Activated effector memory CD4-positive, alpha-beta T cell treated with Interleukin-2 at 50 U/mL for 16 hours (primary cell): ENCODE results near the gene DGCR2.
"Not testable (repeated sequence)": the region's sequence is repeated elsewhere in the genome, so short reads cannot be mapped to it uniquely, and the experiment has no call there.

Experiments used
- DNase-seq: peaks from one replicate; pipeline ENCODE4 v3.0.0-alpha.2; 2020

The DGCR2 gene

DNA sequence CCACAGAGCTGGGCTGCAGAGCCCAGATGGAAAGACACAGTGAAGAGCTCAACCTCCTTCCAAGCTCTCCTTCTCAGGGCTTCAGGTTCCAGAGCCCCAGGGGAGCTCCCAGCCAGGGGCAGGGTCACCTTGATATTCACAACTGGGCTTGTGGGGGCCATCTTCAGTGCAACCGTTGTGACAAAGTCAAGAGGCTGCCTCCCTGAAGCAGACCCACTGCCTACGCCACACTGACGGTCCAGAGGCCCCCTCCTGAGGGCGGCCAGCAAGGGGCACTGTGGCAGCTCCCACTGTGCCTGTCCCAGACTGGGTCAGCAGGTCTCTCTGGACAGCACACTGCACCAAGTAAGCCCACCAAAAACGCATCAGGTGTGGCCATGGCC, 84.1 kb downstream of the DGCR2 start:
- no peak for DNase-seq

DNA sequence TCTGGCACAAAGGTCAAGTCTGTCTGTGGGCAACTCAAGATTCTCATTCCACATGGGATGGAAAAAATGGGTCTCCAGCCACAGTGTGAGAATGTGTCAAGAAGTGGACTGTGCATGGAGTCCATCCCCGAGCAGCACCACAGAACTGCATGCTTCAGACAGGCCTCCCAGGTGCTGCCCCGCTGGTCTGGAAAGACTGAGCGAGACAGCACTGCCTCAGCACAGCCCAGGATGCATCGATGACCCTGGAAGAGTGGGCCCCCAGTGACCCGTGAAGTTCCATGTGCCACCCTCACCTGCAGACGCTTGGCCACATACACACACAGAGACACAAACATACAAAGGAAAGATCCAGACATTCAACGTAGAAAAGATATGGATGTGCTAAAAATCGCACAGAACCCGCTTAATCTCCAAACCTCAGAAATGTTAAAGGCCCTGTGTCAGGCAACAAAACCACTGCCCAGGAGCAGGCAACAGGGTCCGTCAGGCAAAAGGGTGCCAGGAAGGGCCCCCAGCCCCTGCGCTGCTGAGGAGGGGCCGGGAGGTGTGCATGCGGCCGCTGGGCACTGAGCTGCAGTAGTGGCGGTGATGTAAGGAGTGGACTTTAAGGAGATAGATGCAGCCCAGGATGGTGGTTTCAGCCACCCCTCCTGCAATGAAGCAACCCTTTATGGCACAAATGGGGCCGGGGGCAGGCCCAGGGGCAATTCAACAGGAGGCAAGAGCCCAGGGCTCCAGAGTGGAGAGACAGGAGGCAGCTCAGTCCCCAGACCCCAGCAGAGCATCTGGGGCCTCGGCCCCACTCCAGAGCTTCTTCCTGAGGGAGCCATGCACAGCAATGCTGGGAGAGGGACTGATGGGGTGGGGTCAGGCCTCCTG, 84.7 kb downstream of the DGCR2 start:
- DNase-seq = no peak

DNA sequence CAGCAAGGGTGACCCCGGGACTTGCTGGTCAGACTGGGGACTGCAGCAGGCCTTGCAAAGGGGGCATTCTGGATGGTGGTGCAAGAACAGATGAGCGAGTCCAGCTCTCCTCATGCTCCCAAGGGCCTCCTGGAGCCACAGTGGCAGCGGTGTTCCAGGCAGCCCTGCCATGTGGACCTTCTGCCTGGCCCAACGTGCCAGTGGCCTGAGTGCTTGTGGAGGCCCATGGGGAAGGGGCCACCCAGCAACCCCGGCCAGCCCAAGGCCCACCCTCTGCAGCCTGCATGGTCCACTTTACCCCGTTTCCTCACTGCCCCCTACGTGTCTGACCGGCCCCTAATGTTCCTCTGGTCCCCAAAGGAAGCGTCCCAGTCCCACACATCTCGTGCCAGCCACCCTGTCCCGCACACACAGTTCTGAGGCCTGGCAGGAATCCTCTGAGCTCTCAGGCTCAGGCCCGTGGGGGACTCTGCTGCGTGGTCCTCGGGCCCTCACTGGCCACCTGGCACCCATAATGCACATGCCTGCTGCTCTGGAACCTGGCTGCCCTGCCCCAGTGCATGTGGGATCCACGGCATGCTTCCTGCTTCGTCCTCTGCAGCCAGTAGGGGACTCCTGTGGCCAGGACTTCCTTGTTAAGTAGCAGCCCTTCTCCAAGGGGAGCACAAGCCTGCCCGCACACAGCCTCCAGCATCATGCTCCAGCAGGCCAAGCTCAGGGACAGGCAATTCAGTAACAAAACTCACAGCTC, 85.5 kb downstream of the DGCR2 start:
- no peak for DNase-seq

DNA sequence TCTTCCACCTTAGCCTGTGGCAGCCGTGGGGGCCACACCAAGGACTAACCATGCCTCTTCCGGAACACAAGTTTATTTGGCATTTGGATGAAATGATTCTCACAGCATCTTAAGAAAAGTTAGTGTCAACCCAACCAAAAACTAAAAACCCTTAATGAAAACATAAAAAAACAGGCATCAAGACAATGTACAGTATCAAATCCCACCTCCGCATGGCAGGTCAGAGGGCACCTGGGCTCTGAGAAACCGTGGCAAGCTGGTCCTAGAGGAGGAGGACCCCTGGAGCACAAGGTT, 86.0 kb downstream of the DGCR2 start:
- DNase-seq = no peak

DNA sequence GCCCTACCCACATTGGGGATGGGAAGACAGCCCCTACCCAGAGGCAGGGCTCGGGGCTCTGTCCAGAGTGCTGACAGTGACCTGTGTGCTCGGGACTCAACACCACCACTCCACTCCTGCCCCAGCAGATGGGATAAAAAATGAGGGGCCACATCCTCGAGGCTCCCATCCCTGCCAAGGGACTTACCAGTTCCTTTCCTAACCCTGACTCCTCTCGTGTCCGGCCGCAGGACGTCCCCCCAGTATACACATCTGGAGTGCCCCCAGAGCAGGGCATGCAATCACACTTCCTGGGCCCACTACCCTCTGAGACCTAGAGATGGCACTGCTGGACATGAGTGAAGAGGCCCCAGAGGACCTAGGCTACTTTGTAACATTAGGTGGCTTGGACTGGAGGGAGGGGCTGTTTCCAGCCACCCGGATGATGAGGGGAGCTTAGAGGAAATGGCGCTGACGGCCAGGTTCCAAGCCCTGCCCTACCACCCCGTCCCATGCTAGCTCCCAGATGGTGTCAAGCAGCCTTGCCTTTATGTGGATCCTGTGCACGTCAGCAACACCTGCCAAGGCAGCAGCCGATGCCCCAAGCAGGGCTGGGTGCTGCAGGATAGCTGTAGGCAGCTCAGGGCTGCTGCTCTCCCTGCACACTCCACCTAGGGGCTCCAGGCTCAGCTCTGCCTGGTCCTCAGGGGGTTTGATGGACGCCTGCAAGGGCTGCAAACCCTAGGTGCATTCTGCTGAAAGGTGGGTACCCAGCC, 86.6 kb downstream of the DGCR2 start:
- no peak for DNase-seq

DNA sequence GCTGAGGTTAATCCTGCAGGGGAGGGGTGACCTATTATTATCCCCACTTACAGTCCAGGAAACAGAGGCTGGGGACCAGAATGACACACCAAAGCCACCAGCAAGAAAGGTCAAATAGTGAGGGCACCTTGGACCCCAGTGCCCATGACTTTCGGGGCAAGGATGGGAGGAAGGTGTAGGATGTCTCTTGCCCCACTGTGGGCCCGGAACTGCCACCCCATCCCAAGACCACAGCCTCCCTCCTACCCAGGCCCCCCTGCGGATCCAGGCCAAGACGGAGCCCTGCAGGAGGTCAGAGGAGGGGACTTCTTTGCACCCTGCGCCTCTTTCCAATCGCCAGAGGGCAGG, 87.1 kb downstream of the DGCR2 start:
- not testable (repeated sequence) for DNase-seq

DNA sequence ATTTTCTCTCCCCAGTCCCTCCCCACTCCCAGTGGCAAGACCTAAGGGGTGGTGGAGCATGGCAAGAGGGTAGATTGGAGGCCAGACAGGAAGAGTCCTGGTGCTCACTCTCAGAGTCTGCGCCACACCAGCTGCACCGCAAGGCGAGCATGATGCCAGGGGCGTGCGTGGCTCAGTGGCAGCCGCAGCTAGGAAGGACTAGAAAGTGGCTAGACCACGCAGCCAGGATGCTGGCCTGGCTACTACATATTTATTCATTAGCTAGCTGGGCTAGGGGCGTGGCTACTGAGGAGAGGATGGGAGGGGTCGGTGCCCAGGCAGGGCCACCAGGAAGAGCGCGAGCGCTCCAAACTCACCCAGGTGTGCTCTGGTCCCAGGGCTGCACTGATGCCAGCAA, 87.5 kb downstream of the DGCR2 start:
- not testable (repeated sequence) for DNase-seq

DNA sequence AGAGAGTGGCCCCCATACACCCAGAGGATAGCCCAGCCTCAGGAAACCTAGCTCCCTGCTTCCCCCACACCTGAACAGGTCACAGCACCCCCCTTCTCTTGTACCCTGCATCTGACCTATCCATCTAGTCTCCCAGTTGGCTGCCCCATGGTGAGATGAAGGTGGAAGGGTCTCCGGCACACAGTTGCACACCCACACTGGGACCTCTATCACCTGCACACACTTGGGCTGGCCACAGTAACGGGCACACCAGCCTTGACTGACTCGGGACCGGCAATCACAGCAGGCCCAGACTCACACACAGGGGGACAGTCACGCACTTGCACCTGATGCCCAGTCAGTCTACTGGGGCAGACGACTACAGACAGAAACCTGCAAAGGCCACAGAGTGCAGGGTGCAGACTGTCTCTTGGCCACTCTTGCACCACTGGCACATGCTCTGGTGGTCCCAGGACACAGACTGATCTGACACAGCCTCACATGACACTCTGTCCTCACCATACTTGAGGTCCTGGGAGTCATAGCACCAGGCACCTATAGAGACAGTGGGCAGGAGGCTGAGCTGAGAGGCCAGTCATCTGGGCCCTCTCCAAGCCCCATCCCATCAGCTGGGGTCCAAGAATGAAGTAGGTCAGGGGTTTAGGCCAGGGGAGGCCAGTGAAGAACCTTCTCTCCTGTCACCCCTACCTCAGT, 88.0 kb downstream of the DGCR2 start:
- DNase-seq = not testable (repeated sequence)

DNA sequence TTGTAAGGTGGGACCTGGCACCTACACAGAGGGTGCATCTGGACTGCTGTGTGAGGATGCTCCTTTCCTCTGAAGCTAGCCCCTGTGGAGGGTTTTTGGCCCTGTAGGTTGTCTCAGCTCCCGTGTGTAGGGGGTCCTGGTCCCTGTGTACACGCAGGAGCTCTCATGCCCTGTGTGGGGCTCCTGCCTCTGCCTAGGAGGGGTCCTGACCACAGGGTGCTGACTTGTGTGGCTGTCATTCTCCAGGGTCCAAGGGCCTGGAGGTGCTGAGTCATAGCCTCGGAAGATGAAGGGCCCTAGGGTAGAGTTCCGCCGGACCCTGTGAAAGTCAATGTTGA, 88.7 kb downstream of the DGCR2 start:
- not testable (repeated sequence) for DNase-seq

DNA sequence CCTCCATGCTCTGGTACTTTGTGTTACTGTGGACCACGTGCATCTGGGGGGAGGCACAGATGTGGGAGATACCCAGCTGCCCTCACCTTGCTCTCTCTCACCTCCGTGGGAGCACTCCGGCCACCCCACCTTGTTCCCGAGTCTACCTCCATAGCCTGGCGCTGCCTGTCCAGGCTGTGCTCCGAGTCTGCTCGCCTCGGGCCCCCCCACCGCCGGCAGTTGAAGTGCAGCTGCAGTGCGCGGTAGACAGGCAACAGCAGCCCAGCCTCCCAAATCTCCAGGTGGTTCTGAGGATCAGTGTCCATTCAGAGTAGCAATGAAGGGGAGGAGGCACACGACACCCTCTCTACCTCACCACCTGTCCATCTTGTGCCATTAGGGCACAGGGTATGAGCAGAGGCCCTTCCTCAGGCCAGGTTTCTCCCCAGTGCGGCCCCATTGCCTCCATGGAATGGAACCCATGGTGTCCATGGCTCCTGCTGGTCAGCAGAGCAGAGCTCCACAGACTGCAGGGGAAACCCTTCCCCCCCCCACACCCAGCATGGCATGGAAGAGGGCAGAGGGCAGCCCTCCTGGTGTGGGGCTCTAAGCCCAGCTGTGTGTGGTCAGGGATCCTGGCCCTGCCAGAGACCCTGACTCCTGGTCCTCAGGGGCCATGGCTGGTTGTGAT, 89.2 kb downstream of the DGCR2 start:
- not testable (repeated sequence) for DNase-seq

DNA sequence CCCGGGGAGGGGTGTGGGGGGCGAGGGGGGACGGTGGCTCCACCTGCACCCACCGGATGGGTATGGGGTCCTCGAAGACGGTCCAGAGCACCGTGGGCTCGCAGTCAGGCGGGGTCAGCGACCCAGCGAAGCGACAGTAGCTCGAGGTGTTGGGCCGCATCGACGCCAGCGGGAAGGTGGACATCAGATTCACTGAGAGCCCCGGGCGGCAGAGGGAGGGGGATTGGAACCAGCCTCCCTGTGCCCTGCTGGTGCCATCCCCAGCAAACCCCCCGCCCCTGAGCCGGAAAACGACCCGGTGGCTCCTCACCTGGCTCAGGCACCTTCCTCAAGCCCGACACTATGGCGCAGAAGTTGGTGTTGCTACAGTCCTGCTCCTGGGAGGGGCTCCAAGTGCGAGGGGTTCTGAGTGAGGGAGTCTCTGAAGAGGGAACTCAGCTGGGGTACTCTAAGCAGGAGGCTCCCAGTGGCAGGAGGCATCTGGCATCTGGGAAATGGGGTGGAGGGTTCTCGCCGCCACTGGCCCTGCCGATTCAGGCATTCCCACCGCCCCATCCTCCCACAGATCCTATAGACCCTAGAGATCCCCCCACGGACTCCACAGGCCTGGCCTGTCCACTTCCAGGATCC, 89.9 kb downstream of the DGCR2 start:
- not testable (repeated sequence) for DNase-seq

DNA sequence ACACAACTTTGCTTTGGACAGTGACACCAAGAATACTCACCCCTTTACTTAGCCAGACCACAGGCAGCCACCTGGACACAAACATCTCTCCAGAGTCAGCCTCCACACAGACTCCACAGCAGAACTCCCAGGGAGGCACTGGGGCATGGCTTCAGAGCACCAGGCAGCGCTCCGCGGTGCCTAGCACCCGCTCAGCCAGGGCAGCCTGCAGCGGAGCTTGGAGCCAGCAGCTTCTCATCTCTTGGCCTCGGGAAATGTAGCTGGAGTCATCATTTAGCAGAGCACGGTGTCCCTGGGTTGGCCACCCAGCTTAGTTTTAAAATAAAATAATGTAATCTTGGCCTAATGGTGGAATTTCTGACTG, 91.3 kb downstream of the DGCR2 start:
- DNase-seq = not testable (repeated sequence)

DNA sequence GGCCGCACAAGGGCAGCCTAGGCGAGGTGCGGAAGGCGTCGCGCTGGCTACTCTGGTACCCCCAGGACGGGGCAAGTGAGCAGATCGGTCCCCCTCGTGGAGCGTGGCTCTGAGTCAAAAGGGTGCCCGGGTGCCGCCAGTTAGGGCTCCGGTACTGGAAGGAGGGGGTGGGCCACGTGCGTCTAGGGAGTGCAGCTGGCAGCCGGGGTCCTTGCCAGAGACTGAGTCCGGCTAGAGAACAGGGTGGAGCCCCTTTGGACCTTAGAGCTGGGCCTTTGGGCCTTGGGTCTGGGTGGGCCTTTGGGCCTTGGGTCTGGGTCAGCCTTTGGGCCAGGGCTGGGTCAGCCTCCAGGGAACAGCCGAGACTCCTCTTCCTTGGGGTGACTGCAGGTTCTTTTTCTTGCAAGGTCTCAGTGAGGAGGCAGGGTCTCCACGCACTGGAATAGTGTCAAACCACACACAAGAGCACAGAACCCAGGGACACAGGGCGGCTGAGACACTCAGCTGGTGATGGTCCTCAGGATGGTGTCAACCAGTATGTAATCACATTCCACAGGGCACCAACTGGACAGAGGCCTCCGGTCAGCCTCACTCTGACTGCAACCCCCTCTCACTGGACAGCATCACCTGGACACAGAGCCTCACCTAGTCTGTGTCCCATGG, 91.9 kb downstream of the DGCR2 start:
- not testable (repeated sequence) for DNase-seq

DNA sequence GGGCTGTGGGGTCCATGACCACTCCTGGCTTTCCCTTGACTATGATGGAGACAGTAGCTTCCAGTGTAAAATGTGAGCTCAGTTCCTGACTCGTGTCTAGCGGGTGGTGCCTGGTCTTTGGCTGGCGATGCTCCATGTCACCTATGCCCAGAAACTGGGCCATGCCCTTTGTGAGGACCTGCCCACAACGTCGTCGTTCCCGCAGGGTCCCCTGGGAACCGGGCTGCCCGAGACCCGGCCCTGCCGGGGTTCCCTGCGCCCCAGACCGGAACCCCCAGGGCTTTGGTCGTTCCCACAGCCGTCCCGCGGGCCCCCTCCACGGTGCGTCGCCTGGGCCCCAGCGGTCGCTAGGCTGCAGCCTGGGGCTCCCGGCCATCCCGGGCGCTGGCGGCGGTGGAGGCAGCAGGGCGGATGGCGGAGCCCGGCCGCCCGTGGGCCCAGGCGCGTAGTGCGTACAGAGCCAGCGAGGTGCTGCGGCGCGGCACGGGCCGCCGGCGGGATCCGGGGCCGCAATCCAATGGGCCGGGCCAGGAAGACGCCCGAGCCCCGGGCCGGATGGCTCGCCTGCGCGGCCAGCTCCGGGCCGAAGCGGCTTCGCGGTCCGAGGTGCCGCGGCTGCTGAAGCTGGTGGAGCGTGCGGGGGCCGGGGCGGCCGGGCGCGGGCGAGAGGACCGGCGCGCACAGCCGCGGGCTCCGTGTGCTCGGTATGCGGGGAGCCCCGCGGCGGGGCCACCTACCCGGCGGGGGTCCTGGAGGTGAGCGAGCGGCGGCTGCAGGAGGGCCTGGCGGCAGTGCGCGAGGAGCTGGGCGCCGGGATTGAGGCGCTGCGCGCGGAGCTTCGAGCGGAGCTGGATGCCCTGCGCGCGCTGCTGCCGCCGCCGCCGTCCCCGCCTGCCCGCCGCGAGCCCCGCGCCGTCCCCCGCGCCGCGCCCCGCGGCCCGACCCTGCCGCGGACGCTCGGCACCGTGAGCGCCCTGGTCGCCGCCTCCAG, 92.8 kb downstream of the DGCR2 start:
- not testable (repeated sequence) for DNase-seq

DNA sequence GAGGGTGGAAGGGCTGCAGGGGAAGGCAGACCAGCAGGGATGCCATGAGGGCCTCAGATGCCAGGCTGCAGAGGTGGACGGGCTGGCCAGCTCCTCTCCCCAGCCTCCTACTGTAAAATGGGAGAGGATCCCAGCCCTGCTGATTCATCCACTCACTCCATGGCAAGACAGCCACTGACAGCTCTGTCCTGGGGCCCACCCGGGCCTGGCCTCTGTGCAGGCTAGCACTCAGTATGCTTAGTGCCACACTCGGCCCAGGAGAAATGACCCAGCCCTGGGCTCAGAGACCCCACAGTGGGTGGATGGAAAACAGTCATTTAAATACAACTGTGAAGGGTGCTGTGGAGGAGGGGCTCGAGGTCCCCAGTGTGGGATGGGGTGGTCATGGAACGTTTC, 94.2 kb downstream of the DGCR2 start:
- DNase-seq = not testable (repeated sequence)

DNA sequence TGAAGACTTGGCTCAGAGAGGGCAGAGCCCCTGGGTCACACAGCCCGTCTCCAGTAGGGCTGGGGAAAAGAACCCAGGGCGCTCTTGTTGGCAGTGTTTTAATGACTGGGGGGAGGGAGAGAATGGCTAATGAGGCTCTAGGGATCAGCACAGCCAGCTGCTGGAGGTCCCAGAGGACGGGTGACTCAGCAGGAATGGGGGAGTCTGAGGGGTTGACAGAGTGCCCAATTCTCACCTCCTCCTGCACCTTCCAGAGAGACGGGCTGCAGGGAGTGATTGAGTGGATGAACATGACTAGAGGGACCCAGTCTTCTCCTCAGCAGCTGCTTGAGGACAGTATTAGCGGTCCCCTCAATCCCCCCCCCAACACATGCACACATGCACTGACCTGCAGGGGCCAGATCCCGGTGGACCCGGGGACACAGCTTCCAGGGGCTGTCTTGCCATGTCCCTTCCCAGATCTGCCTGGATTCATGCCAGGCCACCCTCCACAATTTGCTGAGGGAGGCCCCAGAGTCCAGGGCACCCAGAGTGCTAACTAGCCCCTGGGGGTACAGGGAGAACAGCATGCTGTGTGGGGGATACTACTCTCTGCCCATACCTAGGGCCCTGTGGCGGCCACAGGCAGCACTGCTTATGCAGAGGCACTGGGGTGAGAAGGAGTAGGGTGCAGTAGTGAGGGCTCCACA, 94.7 kb downstream of the DGCR2 start:
- DNase-seq = not testable (repeated sequence)

DNA sequence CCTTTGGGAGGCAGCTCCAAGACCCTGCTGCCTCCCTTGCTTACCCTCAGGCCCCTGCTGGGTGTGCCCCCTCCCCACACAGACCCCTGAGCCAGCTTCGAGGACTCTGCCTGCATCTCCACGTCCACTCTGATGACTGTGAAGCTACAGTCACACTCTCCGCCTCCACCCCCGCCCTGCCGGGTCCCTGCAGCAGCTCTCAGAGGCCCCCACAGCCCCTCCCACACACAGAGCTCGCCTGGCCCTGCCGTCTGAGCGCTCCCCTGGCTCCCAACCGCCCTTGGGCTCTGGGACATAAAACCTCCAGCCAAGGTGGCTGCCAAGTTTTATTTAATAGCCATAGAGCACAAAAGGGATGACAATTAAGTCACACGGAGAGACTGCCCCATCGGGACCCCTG, 96.1 kb downstream of the DGCR2 start:
- not testable (repeated sequence) for DNase-seq

DNA sequence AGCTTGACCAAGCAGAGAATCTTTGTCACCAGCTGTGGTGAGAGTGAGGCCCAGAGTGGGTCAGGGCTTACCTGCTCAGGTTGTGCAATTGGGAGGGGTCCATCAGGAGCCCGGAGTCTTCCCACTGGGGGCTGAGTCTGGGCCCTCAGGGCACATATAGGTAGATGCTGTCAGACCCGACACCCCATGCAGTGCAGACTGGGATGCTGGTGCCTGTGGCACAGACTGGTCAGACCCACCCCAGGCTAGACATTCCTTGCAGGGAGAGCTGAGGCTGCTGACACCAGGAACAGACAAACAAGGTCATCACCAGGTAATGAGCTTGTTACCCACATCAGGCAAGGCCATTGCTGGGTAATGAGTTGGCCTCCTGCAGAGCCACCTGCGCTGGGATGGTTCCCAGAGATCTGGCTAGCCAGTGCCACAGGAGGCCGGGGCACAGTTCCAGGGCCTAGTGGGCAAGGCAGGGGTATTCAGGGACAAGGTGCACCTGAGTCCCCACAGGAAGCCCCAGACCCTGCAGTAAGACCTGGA, 97.2 kb downstream of the DGCR2 start:
- DNase-seq = not testable (repeated sequence)

DNA sequence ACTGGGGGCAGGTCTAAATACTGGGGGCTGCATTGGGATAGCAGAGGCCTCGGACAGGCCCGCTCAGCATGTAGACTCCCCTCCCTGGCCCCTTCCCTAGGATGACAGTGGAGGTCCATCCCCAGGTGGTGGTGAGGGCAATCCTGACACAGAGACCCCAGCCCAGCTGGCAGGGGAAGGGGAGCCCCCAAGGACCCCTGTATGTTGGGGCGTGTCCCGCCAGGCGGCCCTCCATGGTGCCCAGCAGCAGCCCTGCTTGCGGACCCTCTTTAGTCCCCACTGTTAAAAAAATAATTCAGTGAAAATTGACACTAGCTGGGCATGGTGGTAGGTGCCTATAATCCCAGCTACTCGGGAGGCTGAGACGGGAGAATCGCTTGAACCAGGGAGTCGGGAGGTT, 98.3 kb downstream of the DGCR2 start:
- DNase-seq = not testable (repeated sequence)
